ENCODE measurements around the gene KCNG2. TPM values are rescaled to one million over a fixed set of nuclear protein-coding genes. Genes with fewer than 3 reads are reported as not detected.

The KCNG2 gene
- total RNA-seq, 1 donor from 2014 or later = not detected

GRCh38 chr18:79804130-79804787, 6.5 kb downstream of the KCNG2 start:
- no peak overlapping the region for H3K27ac Mint-ChIP-seq
- H3K9me3 Mint-ChIP-seq (ENCODE audit: low read depth) = no peaks in the 10 kb centered on the region
- TF ChIP-seq CTCF (IDR thresholded peaks at IDR 0.05; ENCODE audit: unreplicated experiment) = no peak
- H3K27me3 Mint-ChIP-seq = peaks cover 67% of the 10 kb centered on the region
- H3K4me3 Mint-ChIP-seq (ENCODE audit: low read depth) = no peak overlapping the region
- DNase-seq (ENCODE audit: low spot score, unreplicated experiment) = no peak
- no peaks in the 10 kb centered on the region for H3K4me1 Mint-ChIP-seq (ENCODE audit: low read depth)
- no peaks in the 10 kb centered on the region for H3K36me3 Mint-ChIP-seq (ENCODE audit: insufficient read depth)

GRCh38 chr18:79805211-79805887, 7.6 kb downstream of the KCNG2 start:
- TF ChIP-seq CTCF (IDR thresholded peaks at IDR 0.05; ENCODE audit: unreplicated experiment) = no peak
- Mint-ChIP-seq H3K4me3 (ENCODE audit: low read depth) (no peak overlapping the region), H3K27ac (no peak overlapping the region), H3K9me3 (ENCODE audit: low read depth) (no peaks in the 10 kb centered on the region), H3K27me3 (peaks cover 59% of the 10 kb centered on the region), H3K36me3 (ENCODE audit: insufficient read depth) (no peaks in the 10 kb centered on the region), H3K4me1 (ENCODE audit: low read depth) (no peaks in the 10 kb centered on the region)
- no peak for DNase-seq (ENCODE audit: low spot score, unreplicated experiment)

GRCh38 chr18:79805926-79806487, 8.3 kb downstream of the KCNG2 start:
- Mint-ChIP-seq H3K36me3 (ENCODE audit: insufficient read depth) (no peaks in the 10 kb centered on the region), H3K4me3 (ENCODE audit: low read depth) (no peak overlapping the region), H3K27ac (no peak overlapping the region), H3K9me3 (ENCODE audit: low read depth) (no peaks in the 10 kb centered on the region), H3K4me1 (ENCODE audit: low read depth) (no peaks in the 10 kb centered on the region), H3K27me3 (peaks cover 57% of the 10 kb centered on the region)
- no peak for TF ChIP-seq CTCF (IDR thresholded peaks at IDR 0.05; ENCODE audit: unreplicated experiment)
- no peak for DNase-seq (ENCODE audit: low spot score, unreplicated experiment)

GRCh38 chr18:79806976-79807841, 9.5 kb downstream of the KCNG2 start:
- DNase-seq (ENCODE audit: low spot score, unreplicated experiment) = no peak
- Mint-ChIP-seq H3K4me3 (ENCODE audit: low read depth) (no peak overlapping the region), H3K27ac (no peak overlapping the region), H3K27me3 (peaks cover 56% of the 10 kb centered on the region), H3K9me3 (ENCODE audit: low read depth) (no peaks in the 10 kb centered on the region), H3K36me3 (ENCODE audit: insufficient read depth) (no peaks in the 10 kb centered on the region), H3K4me1 (ENCODE audit: low read depth) (no peaks in the 10 kb centered on the region)
- no peak for TF ChIP-seq CTCF (IDR thresholded peaks at IDR 0.05; ENCODE audit: unreplicated experiment)
